GM18519 (cell line): Measurements from ENCODE around the gene ZMYND12.

Source experiments
- ATAC-seq: cut with Tn5 transposase; IDR thresholded peaks from one replicate; pipeline ENCODE4 v1.9.1; 2021; ENCODE audit warnings: mild to moderate bottlenecking, moderate library complexity; ENCODE audit not compliant: unreplicated experiment, low FRiP score

Gene ZMYND12

DNA sequence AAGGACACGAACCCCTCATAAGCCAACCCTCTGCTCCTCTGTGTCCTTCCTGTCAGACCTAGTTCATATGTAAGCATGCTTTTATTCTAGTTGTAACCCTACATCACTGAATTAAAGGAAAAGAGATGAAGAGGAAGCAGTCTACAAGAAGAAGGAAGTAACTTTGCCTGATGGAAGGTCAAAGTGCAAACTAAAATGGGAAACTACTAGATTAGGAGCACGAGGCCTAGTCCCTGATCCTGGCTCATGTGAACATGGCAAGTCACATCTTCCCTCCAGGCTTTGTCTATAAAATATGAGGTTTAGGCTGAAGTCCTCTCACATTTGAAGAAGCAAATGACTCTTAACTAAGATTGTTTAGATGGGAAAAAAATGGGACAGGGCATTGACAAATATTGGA, 13.2 kb downstream of the ZMYND12 start:
- ATAC-seq = no peak

DNA sequence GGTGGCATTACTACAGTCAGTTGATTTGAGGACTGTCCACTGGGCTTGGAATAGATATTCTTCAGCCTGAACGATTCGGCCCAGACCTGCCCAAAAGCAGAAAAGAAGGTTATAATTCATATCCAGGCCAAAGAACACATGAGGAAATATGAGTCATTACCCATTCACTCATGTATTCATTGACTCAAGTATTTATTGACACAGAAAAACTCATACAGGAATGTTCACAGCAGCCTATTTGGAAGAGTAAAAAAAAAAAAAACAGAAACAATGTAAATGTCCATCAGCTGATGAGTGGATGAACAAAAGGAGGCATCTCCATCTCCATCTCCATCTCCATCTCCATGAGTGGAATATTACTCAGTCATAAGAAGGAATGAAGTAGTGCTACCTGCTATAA, 15.9 kb downstream of the ZMYND12 start:
- ATAC-seq = no peak

- no peak for ATAC-seq
Observed at GRCh38 chr1:42434340-42434739, 21.5 kb downstream of the ZMYND12 start.

DNA sequence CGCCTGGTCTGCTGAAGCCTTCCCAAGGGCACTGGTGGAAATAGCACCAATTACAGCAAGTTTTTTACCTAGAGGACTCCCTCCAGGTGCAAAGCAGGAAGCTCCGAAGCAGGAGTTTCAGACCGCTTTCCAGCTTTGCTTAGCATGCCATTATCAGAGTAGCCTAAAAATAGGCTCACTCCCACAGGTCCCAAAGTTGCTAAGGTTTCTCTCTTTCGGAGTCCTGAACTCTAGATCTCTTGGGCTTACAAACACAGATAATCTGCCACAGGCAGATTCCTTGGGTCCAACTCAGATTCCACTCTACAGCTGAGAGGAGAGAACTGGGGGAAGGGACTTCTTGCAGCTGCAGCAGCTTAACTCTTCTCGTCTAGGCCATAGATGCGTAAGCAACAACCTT, 22.5 kb downstream of the ZMYND12 start:
- no peak for ATAC-seq

GRCh38 chr1:42432714-42433113, 23.1 kb downstream of the ZMYND12 start:
- ATAC-seq = no peak

DNA sequence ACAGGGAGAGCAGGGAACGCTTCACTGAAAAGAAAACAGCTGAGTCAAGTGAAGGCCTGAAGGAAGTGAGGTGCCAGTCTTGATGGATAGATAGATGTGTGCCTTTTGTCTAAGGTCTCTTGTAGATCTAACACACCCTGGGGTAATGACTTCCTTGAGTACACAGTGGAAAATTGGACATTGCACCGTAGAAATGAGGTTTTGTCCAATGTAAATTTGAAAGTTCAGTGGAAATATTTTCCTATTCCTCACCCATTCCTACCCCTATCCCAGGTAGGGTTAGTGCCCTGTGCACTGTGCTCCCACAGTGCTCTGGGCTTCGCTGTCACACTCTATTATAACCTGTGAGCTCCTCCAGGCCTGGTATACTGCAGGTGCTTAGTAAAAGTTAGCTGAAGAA, 24.3 kb downstream of the ZMYND12 start:
- no peak for ATAC-seq

GRCh38 chr1:42430286-42431135, 25.3 kb downstream of the ZMYND12 start:
- ATAC-seq = no peak

DNA sequence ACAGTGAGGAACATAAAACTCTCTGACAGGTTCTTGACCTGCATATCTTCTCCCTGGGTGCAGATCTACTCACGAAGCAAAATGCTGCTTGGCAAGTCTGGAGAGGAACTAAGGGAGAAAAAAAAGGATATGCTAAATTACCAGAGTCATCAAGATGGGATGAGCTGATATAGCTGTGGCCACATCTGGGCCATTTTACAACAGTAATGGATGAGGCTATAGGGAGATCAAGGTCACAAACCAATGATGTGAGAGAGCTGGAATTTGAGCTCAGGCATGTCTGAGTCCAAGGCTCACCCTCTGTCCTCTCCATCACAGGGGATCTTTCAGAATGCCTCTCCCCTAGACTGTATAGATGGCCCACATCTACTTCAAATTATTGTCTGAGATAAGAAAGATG, 26.2 kb downstream of the ZMYND12 start:
- no peak for ATAC-seq

DNA sequence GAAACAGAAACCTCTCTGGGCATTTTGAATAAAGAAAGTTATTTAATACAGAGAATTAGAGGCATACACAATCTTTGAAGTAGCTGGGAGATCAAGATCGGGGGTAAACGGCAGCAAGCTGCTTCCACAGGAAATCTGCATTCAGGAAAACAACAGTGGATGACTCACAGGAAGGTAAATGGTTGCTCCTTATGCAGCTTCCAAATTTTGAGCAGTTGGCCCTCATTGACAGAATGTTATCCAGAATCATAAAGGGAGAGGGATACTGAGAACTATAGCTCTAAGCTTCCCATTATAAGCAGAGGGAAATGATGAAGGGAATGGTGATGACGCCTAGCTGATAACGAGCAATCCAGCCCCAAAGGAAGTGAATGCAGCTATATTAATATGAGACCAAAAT, 28.6 kb downstream of the ZMYND12 start:
- ATAC-seq = no peak

- ATAC-seq = no peak
Observed at GRCh38 chr1:42424201-42424600, 31.6 kb downstream of the ZMYND12 start.

DNA sequence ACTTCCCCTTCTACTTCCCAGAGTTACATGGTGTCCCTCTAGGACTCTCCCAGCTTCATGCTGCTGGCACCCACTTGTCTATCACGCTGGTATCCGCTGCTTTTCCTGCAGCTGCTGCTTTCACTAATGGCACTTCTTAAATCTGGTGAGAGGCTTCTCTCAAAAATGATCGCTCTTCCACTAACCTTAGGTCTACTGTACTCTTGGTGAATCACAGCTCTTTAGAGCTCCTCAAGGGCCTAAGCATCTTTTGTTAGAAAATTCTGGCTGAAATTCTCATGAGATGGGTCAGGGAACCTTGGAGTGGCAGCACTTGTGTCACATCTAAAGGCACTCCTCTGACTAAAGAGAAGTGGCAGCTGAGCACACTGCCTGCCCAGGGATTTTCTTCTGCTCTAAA, 32.1 kb downstream of the ZMYND12 start:
- no peak for ATAC-seq

- ATAC-seq = no peak
Observed at GRCh38 chr1:42422737-42423136, 33.1 kb downstream of the ZMYND12 start.

GRCh38 chr1:42420911-42421585, 34.8 kb downstream of the ZMYND12 start:
- no peak for ATAC-seq

DNA sequence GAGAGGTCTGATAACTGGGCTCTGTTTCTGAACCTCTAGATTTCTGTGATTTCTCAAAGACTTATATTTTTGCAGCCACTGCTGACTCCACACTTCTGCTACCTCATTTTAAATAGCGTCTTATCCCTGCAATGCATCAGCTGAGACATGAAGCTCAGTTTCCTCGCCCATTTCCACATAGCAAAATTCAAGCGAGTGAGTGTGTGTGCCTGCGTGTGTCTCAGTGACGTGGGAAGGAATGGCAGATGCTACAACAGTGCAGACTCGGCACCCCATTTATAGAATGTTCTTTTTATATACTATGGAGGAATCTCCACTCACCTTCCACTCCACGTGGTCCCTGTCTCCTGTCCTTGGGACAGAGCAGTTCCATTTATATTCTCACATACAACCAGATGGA, 35.7 kb downstream of the ZMYND12 start:
- no peak for ATAC-seq

DNA sequence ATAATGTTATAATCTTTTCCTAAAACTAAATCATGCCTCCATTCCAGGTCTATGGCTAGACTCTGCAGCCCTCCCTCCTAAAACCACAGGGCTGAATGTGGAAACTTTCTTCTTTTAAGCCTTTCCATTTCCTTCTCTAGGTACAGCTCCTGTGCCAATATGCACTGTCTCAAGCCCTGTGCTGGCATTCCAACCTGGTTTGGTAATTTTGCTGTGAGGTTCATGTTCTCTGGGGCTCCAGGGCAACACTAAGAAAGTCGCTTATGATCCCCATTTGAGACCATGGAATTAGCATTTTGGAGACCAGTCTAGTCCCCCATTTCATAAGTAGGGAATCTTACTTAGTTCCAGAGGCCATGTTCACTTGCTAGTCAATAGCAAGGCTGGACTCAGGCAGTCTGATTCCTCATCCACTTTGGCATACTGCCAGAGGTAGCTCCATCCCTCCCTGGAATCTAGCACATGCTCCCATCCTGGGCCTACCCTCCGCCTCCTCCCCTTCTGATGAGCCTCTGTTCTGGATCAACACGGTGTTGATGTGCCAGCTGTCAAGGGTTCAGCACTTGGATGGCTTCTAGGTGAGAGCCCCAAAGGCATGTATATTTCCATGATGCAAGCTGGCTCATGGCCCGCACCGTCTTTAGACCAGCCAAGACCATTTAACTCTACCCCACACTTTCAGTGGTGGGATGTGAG, 36.5 kb downstream of the ZMYND12 start:
- no peak for ATAC-seq

GRCh38 chr1:42418516-42418915, 37.3 kb downstream of the ZMYND12 start:
- no peak for ATAC-seq

DNA sequence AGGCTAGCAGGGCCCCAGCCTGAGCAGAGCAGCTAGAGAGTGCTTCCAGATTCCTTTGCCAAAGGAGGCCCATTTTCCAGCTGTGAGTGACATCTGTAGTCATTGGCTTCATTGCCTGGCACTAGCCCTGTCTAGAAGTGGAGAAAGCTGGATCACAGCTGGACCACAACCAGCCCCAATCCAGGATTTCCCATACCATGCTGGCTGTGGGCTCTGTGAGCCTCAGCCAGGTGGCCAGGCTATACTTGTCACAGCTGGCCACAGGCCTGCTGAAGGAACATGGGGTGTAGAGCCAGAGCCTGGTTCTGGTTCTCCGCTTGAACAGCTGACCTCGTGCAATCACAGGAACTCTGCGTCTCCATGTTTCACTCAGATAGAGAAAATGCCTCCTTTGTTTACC, 38.7 kb downstream of the ZMYND12 start:
- no peak for ATAC-seq

DNA sequence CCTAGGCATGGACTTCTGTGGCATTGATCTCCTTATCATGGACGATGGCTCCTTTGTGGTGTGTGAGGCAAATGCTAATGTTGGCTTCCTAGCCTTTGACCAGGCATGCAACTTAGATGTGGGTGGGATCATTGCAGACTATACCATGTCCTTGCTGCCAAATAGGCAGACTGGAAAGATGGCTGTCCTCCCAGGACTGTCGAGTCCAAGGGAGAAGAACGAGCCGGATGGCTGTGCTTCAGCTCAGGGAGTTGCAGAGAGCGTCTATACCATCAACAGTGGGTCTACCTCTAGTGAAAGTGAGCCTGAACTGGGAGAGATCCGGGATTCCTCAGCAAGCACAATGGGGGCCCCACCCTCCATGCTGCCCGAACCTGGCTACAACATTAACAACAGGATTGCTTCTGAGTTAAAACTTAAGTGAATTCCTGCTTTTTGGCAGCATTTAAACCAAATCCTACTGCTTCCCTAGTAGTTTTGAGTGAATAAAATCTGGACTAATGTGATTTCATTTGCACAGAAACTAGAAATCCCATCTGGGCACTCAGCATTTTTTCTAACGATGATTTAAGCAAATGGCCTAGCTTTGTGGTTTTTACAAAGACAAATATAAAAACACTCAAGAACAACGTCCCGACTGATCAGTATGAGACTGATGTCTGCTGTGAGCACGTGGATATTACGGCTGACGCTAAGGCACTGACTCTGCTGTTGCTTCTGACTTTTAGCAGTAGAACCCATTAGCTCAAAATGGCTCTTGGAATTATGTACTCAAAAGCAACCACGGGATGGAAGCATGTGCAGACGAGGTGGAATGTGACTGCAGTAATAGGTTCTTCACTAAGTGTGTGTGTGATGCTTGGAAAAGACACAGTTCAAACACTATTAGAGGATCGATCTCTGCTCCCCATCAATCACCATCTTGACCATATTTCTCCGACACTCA, 41.0 kb downstream of the ZMYND12 start:
- ATAC-seq = no peak

DNA sequence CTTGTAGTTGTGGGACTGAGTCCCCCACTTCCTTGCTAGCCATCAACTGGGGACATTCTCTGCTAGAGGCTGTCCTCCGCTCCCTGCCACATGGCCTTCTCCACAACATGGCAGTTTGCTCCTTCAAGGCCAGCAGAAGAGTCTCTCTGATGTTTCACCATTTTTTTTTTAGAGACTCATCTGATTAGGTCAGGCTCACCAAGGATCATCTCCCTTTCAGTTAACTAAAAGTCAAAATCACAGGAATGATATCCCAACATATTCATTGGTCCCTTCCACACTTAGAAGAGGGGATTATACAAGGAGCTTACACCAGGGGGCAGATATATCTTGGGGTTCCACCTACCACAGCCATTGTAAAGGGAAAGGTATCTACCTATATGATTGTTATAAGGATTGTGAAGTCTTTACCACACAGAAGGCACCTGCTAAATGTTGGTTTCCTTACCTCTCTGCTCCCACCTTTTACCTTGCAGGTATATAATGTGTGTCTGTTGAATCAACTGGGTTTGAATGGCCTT, 51.9 kb downstream of the ZMYND12 start:
- ATAC-seq = no peak
